ENCODE measurements around the gene TCEAL5.
"Not testable (repeated sequence)": the region's sequence is repeated elsewhere in the genome, so short reads cannot be mapped to it uniquely, and the experiment has no call there.

The TCEAL5 gene

DNA sequence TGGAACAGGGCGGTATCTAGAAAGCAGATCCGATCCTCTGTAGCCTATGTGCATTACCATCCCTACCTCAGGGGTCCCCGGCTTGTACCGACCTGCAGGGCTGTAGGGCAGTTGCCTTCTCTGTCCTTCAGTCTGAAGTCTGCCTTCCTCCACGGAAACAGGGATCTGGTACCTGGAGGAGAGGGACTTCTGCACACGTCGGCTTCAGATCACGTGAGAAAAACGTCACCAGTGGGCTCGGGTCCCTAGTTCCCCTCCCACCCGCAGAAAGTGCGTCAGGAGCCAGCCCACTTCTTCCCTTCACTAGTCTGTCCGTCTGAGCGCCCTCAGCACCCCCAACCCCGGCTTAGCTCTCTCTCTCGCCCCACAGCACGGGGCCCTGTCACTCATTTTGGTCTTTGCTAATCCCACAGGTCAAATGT, at the start of gene TCEAL5:
Gene TCEAL5 (minus strand): TSS at position 170 of the 422 bp plus-strand sequence. CDS start 2,187 bp downstream, outside the sequence.
- DNase-seq (ENCODE audit: low read depth) = no peak

- no peak for DNase-seq (ENCODE audit: low read depth)
These were observed 34.8 kb upstream of the TCEAL5 start for GRCh38 chrX:103311399-103311780.

DNA sequence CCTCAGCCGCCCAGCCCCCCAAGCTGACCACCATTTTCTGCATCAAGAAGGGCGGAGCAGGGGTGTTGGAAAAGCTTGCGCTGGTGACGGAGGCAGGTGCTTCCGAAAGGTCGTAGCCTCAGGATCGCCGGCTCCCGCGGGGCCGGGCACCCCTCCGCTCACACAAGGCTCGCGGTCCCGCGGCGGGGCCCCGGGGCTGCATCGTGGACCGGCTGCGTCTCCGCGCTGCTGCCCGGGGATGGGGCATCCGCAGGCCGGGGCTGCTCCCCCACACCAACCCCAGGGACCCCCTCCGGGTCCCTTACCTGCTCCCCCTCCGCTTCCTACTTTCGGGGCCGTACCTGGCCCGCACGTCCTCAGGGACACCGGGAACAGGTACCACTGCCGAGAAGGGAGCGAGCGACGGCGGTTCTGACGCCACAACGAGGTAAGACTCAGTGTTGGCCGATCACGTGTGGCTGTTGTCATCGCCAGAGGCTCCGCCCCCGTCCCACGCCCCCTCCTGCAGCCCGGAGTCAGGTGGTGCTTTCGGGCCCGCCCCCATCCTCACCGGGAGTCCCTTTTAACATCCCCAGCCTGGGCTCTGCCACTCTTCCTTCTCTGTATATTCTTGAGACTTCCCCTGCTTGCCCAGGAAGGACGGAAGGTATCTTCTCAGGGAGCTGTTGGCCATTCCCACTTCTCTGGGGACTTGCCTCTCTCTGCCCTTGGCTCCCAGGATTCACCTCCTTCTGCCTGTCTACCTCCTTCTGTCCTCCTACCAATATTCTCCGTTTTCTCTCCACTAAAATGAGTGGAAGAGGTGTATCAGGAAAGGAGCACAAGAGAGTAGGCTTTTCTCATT, 34.2 kb upstream of the TCEAL5 start, which contains the start of gene BEX2:
Gene BEX2 (minus strand): TSS at position 436 of the 844 bp plus-strand sequence. CDS start 1,014 bp downstream, outside the sequence.
- DNase-seq (ENCODE audit: low read depth) = peak; percentile 7

GRCh38 chrX:103309860-103310554, 33.5 kb upstream of the TCEAL5 start:
- DNase-seq (ENCODE audit: low read depth) = no peak

- DNase-seq (ENCODE audit: low read depth) = not testable (repeated sequence)
These were observed 29.1 kb upstream of the TCEAL5 start for GRCh38 chrX:103305666-103306065.

GRCh38 chrX:103304705-103305104, 28.2 kb upstream of the TCEAL5 start:
- no peak for DNase-seq (ENCODE audit: low read depth)

DNA sequence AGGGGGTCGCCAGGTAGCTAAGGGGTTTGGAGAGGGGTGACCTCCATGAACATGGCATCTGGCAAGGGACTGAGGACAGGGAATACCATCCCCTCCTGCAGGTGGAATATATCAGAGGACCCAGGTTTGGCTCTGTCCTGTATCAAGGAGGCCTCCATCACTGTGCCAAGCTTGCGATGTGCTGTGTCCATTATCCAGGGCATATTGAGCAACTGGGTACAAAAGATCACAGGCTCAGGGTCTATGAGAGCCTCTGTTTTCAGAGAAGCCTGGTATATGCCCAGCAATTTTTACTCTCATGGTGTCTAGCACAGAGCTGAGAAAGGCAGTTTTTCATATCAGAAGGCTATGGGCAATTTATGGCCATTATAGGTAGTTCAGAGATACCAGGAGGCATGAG, 16.6 kb upstream of the TCEAL5 start:
- no peak for DNase-seq (ENCODE audit: low read depth)

GRCh38 chrX:103279624-103280023, 3.1 kb upstream of the TCEAL5 start:
- no peak for DNase-seq (ENCODE audit: low read depth)

GRCh38 chrX:103275947-103276567, 493 bp downstream of the TCEAL5 start:
- DNase-seq (ENCODE audit: low read depth) = no peak

DNA sequence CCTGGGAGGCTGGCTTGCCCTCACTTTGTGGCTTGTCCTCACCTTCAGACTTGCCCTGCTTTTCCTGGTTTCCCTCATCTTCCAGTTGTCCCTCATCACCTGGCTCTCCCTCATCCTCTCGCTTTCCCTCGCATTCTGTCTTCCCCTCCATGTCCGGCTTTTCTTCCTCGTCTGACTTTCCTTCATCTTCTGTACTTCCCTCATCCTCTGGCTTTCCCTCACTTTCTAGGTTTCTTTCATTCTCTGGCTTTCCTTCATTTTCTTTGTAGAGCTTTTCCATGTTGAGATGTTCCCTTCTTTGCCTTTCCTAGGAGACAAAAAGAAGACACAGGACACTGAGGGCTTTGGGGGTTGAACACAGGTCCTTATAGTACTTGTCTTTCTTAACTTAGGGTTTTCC, 2.3 kb downstream of the TCEAL5 start:
- DNase-seq (ENCODE audit: low read depth) = no peak

- no peak for DNase-seq (ENCODE audit: low read depth)
These were observed 18.3 kb downstream of the TCEAL5 start for GRCh38 chrX:103258275-103258674.

GRCh38 chrX:103256651-103257050, 19.9 kb downstream of the TCEAL5 start:
- DNase-seq (ENCODE audit: low read depth) = no peak

DNA sequence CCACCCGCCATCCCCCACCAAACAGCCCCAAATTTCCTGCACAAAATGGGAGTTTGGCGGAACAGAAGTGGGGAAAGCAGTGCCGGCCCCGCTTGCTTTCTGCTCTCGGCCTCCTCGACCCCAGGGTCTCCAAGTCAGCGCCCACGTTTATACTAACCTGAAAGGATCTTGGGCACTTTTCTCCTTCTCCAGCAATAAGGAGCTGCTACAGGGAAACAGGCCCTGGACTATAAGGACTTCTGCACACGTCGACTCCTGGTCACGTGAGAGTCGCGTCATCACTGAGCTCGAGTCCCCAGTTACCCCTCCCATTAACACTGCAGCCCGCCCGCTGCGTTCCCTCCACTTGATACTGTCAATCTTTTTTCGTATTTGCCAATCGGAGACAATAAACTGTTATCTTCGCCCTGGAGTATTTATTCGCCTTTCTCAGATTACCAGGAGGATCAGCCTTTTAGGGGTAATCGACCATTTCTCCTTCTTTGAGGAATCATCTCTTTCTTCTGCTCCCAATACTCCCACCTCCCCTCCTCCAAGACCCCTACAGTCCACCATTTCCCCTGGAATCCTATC, 21.5 kb downstream of the TCEAL5 start, which contains the start of gene TCEAL8:
Gene TCEAL8 (minus strand): TSS at position 235 of the 573 bp plus-strand sequence. CDS start 1,176 bp downstream, outside the sequence.
- DNase-seq (ENCODE audit: low read depth) = peak; percentile 81

DNA sequence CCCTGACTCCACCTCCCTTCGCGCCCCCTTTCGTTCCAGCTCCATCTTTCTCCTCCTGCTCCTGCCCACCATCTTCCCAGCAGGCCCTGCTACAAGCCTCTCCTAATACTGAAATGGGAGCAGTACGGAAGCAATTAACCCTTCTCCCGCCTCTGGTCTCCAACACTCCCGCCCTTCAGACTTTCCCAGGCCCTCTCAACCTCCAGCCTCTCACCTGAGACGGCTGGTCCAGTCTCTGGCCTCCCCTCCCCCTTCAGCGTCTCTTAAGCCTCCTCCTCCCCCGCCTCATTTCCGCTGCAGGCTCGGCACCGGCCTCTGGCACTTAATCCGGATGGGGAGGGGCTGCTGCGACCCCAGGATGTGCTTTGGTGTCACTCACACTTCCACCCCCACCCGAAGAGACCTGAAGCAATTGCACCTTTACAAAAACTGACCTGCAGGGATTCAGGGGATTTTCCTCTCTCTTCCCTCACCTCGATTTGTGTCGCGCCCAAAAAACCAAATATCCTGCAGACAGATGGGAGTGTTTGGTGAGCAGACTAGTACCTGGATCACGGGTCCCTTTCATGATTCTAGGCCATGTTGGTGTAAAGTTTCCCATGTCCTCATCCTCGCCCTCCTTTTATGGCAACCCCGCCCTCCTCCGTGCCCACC, 22.3 kb downstream of the TCEAL5 start:
- DNase-seq (ENCODE audit: low read depth) = peak; percentile 33

- DNase-seq (ENCODE audit: low read depth) = peak; percentile 1
These were observed 22.9 kb downstream of the TCEAL5 start for GRCh38 chrX:103253608-103254007.

GRCh38 chrX:103250977-103251376, 25.6 kb downstream of the TCEAL5 start:
- no peak for DNase-seq (ENCODE audit: low read depth)

- no peak for DNase-seq (ENCODE audit: low read depth)
These were observed 26.7 kb downstream of the TCEAL5 start for GRCh38 chrX:103249805-103250204.

DNA sequence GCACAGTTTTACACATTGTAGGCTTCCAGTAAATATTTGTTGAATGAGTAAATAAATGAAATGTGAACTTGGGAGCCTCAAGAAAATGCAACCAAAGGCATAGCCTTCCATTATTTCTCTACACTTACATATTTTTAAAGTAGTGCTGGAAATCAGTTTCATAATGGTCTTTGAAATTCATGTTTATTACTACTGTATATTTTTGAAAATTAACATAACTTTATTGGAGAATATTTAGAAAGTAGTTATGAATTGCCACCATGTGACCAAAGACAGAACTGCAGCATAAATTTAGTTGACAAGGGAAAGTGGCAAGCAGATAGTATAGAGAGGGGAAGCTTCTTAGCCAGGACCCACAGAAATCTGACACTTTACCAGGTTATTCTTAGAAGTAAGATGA, 28.0 kb downstream of the TCEAL5 start:
- peak; percentile 21 for DNase-seq (ENCODE audit: low read depth)

- DNase-seq (ENCODE audit: low read depth) = no peak
These were observed 36.4 kb downstream of the TCEAL5 start for GRCh38 chrX:103240155-103240554.

DNA sequence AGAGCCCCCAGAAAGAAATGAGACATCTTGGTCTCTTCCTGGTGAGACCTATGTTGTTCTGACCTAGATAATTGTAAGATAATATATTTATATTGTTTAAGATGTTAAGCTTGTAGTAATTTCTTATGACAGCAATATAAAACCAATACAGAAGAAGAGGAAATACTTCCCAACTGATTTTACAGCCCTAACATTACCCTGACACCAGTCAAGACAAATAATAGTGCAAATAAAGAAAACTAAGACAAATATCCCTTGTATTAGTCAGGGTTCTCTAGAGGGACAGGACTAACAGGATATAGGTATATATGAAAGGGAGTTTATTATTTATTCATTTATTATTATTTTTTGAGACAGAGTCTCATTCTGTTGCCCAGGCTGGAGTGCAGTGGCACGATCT, 40.3 kb downstream of the TCEAL5 start:
- no peak for DNase-seq (ENCODE audit: low read depth)

DNA sequence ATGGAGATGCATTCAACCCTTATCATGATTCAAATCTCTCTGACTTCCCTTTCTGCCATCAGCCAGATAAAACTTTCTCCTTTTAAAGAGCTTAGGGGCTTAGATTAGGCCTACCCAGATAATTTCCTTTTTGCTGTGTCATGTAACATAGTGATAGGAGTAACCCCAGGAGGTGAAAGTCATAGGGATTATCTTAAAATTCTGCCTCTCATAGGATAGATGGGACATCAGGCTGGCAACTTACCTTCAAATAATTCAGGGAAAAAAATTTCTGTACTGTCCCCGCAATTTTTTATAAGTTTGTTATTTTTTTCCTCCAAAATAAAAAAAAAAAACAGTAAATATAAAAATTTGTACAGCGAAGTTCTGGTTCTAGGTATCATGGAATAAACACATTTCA, 40.9 kb downstream of the TCEAL5 start:
- not testable (repeated sequence) for DNase-seq (ENCODE audit: low read depth)

GRCh38 chrX:103234869-103235268, 41.7 kb downstream of the TCEAL5 start:
- no peak for DNase-seq (ENCODE audit: low read depth)
